Ovary (tissue), 9 donors: ENCODE measurements around the gene TAOK2. TPM values are rescaled to one million over a fixed set of nuclear protein-coding genes. Genes with fewer than 3 reads are reported as not detected.
"Not testable (repeated sequence)": the region's sequence is repeated elsewhere in the genome, so short reads cannot be mapped to it uniquely, and the experiment has no call there.

Source experiments
- DNase-seq, 5 donors: peaks; one replicate each; pipeline ENCODE4 v3.0.0-alpha.2; 2019 to 2020
- H3K27ac ChIP-seq, 2 donors: fragments of 200-600 bp; one replicate each; pipeline versions ENCODE4 v1.5.1 to v1.8.0; 2019 to 2022
- H3K27me3 ChIP-seq: fragments of 200-600 bp; one replicate; pipeline ENCODE4 v1.8.0; 2022
- H3K36me3 ChIP-seq: fragments of 200-600 bp; sonication (generic); one replicate; pipeline ENCODE4 v1.5.1; 2019
- H3K4me1 ChIP-seq: one replicate; pipeline ENCODE4 v1.8.1; 2013; ENCODE audit warnings: mild to moderate bottlenecking, moderate library complexity; ENCODE audit not compliant: insufficient read depth
- H3K4me3 ChIP-seq: fragments of 200-600 bp; sonication (generic); one replicate; pipeline ENCODE4 v1.5.1; 2017
- H3K9me3 ChIP-seq, 2 donors: fragments of 200-600 bp in 1 of 2; sonication (generic) in 1 of 2; one replicate each; pipeline versions ENCODE4 v1.5.1 to v1.8.1; 2013 to 2019; ENCODE audit warnings: mild to moderate bottlenecking in 1 of 2, moderate library complexity in 1 of 2
- EP300 ChIP-seq: sonication (generic); formaldehyde crosslinking; IDR thresholded peaks from one replicate; pipeline ENCODE4 v1.6.1; 2017; ENCODE audit warnings: antibody characterized with exemption
- POLR2A ChIP-seq: fragments of 450-650 bp; IDR thresholded peaks from one replicate; pipeline ENCODE4 v1.6.1; 2017; ENCODE audit warnings: antibody characterized with exemption, mild to moderate bottlenecking, moderate library complexity
- WGBS, 3 donors: extraction: QIAGEN DNeasy Blood & Tissue Kit in 1 of 3; methylation state at CpG; one replicate each; pipeline versions ENCODE4 v1.1.5 to v1.1.7; 2013 to 2017; 5-methylcytosine and 5-hydroxymethylcytosine counted together
- intact Hi-C, 4 donors: fragments of 100-400 bp; cut with DNase I; formaldehyde crosslinking; loops; one replicate each; pipeline versions ENCODE4 v1.11.0 to v1.15.1; 2022 to 2023
- polyA plus RNA-seq, 2 donors: library from polyadenylated mRNA; stranded (reverse); fragments of 200-250 nt in 1 of 2; fragments of 350-450 nt in 1 of 2; fragmentation: Illumina TruSeq in 1 of 2; extraction: RNeasy Lipid Tissue Mini Kit (QIAGEN cat#74804) in 1 of 2; gene quantifications; one replicate each; pipeline ENCODE4 v1.2.3, GENCODE V29; 2013 to 2014
- total RNA-seq, 7 donors: library from RNA; depleted of rRNA in 2 of 7; stranded (reverse); fragments of >200 nt in 2 of 7; fragmentation: NEBNext Ultra II Directional in 3 of 7; extraction: Animal tissue kit (Norgen Biotek cat#: 25700) in 3 of 7; gene quantifications; one replicate each; pipeline versions ENCODE4 v1.1.0 to v1.2.4, GENCODE V29; 2016 to 2023
- TF ChIP-seq, protein P1 (sequence below), 3 donors: fragments of 450-650 bp in 2 of 3; fragments of 200-600 bp in 1 of 3; IDR thresholded peaks; one replicate each; pipeline versions ENCODE4 v1.5.1 to v1.8.0; 2016 to 2022; ENCODE audit warnings: antibody characterized with exemption in 3 of 3, mild to moderate bottlenecking in 1 of 3
- donor health status: DM: no; HTN: no; CAD: no; lungs with moderate emphysema.
- donor health status: DM: no; HTN: no; CAD: no.
- donor health status: Bipolar disorder and iron deficiency.
- donor health status: DM: yes; HTN: yes; CAD: no.
- donor health status: DM: no; HTN: no; CAD: no.
- donor health status: DM: yes; HTN: yes; CAD: no.

TAOK2 gene
- total and polyA plus RNA-seq, 9 donors = 19.4 to 54.0 (median 39.1) TPM

DNA sequence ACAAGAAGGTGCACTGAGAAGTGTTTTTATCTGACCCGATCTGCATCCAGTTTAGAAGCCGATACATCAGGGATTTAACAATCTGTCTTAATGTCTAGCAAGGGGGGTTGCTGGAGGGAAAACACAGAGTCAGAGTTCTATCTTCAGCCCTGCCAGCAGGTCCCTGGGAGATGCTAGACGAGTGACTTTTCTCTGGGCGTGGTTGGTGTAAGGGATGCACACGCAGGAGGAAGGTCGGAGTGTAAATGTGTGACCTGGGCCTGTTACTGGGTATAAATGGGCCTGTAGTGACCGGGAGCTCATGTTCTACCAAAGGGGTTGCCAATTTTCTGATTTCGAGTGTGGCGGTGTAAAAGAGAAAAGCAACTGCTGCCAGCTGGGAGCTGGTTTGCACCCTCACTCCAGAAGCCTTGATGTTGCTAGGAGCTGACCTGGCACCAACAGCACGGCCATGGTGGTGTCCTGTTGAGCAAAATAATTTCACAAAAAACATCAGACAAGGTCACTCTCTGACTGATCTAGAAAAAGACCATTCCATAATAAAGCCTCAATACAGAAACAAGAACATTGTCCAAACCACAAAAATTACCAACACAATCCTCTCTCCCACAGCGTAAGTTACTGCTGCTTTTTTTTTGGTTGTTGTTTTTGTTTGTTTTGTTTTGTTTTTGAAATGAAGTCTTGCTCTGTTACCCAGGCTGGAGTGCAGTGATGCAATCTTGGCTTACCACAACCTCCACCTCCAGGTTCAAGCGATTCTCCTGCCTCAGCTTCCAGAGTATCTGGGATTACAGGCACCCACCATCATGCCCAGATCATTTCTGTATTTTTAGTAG lies 46.4 kb upstream of the TAOK2 start:
- no peaks in the 10 kb centered on the region for H3K36me3 ChIP-seq
- H3K4me1 ChIP-seq = peaks cover 13% of the 10 kb centered on the region
- TF ChIP-seq EP300 (no peak), POLR2A (no peak)
- TF ChIP-seq, protein P1, sequence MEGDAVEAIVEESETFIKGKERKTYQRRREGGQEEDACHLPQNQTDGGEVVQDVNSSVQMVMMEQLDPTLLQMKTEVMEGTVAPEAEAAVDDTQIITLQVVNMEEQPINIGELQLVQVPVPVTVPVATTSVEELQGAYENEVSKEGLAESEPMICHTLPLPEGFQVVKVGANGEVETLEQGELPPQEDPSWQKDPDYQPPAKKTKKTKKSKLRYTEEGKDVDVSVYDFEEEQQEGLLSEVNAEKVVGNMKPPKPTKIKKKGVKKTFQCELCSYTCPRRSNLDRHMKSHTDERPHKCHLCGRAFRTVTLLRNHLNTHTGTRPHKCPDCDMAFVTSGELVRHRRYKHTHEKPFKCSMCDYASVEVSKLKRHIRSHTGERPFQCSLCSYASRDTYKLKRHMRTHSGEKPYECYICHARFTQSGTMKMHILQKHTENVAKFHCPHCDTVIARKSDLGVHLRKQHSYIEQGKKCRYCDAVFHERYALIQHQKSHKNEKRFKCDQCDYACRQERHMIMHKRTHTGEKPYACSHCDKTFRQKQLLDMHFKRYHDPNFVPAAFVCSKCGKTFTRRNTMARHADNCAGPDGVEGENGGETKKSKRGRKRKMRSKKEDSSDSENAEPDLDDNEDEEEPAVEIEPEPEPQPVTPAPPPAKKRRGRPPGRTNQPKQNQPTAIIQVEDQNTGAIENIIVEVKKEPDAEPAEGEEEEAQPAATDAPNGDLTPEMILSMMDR (IDR thresholded peaks at IDR 0.05) = no peak
- peak overlapping the region; percentile 5 to 82 for H3K27ac ChIP-seq
- peak overlapping the region; percentile 73 for H3K4me3 ChIP-seq
- H3K27me3 ChIP-seq = no peaks in the 10 kb centered on the region
- no peaks in the 10 kb centered on the region for H3K9me3 ChIP-seq
- peak in 2 of 5 donors; percentile 47 to 49 for DNase-seq
- intact Hi-C loops = loop anchor here in 3 of 4 donors (2.0 to 10.0 kb wide), 3 partner anchors 34 to 78 kb away; no protein-coding TSS in a partner anchor
- 12 to 33% (median 14%) methylated on average over 12 of the region's 12 CpGs for WGBS, 3 donors

DNA sequence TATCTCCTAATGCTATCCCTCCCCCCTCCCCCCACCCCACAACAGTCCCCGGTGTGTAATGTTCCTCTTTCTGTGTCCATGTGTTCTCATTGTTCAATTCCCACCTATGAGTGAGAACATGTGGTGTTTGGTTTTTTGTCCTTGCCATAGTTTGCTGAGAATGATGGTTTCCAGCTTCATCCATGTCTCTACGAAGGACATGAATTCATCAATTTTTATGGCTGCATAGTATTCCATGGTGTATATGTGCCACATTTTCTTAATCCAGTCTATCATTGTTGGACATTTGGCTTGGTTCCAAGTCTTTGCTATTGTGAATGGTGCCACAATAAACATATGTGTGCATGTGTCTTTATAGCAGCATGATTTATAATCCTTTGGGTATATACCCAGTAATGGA lies 41.9 kb upstream of the TAOK2 start:
- intact Hi-C loops, H3K9me3 ChIP-seq, H3K4me3 ChIP-seq, H3K4me1 ChIP-seq, H3K27me3 ChIP-seq, H3K27ac ChIP-seq, H3K36me3 ChIP-seq, DNase-seq: not testable (repeated sequence)
- 90 to 100% (median 93%) methylated on average over 2 of the region's 2 CpGs for WGBS, 3 donors

DNA sequence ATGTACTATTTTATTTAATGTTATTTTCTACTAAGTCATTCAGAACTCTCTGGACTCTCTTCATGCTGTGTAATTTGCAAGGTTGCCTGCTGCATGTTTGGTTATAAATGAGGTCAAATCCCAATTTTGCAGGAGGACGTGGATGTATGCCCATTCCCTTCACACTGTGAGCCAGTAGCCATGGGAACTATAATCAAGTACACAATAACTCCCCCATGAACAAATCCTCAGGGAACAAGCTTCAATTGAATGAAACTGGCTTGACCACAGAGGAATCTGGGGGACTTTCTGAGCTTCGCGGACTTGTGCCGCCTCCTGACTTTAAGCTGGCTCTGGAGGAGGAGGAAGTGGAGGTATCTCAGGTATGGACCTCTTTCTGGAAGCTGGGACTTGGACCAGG lies 33.0 kb upstream of the TAOK2 start:
- WGBS, 3 donors = 12 to 16% (median 15%) methylated on average over 4 of the region's 4 CpGs
- Histone ChIP-seq H3K27me3 (no peaks in the 10 kb centered on the region), H3K36me3 (no peaks in the 10 kb centered on the region), H3K4me1 (peaks cover 6% of the 10 kb centered on the region), H3K27ac (no peak overlapping the region), H3K4me3 (no peak overlapping the region), H3K9me3 (no peaks in the 10 kb centered on the region)
- TF ChIP-seq EP300 = no peak
- TF ChIP-seq, protein P1 (IDR thresholded peaks at IDR 0.05) = no peak
- no peak for TF ChIP-seq POLR2A
- DNase-seq = peak in 1 of 5 donors; percentile 10
- intact Hi-C loops = no loop called here

DNA sequence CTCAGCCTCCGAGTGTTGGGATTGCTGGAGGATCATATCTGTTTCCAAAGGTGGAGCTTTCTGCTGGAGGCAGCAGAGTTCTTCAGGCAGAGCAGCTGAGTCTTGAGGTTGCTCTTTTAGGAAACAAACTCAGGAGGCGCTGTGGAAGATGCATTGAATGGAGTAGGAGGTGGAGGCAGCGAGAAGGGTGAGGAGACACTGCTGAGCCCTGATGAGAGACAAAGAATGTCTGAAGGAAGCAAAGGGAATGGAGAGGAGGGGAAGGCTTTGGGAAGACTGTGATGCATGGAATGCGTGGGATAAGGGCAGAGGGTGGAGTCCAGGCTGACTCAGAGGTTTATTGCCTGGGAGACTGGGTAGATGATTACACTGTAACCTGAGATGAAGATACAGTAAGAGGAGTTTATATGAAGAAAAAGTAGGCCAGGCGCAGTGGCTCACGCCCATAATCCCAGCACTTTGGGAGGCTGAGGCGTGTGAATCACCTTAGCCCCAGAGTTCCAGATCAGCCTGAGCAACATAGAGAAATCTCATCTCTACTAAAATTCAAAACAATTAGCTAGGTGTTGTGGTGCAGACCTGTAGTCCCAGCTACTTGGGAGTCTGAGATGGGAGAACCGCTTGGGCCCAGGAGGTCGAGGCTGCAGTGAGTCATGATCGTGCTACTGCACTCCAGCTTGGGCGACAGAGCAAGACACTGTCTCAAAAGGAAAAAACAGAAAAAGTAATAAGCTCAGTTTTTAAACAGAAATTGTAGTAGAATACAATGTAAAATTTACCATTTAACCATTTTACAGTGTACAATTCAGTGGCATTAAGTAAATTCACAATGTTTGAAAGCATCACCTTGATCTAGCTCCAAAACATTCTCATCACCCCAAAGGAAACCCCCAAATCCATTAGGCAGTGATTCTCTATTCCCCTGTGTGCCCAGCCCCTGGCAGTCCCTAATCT lies 29.5 kb upstream of the TAOK2 start:
- Histone ChIP-seq H3K27me3 (no peaks in the 10 kb centered on the region), H3K36me3 (no peaks in the 10 kb centered on the region), H3K4me3 (no peak overlapping the region), H3K9me3 (no peaks in the 10 kb centered on the region), H3K27ac (peak overlapping the region in 1 of 2 donors; percentile 47), H3K4me1 (peaks cover 6% of the 10 kb centered on the region)
- intact Hi-C loops = no loop called here
- TF ChIP-seq, protein P1 (IDR thresholded peaks at IDR 0.05) = no peak
- TF ChIP-seq EP300 = no peak
- TF ChIP-seq POLR2A = no peak
- 13 to 16% (median 15%) methylated on average over 11 of the region's 11 CpGs for WGBS, 3 donors
- peak in 4 of 5 donors; percentile 56 to 70 (median 63) for DNase-seq
